BLaER1 treated with 17β-estradiol and CSF1 and Interleukin-3, amounts not matched to agents 10 nM and 100 nM (cell line): ENCODE measurements around the gene TP53TG3C.
"Not testable (repeated sequence)": the region's sequence is repeated elsewhere in the genome, so short reads cannot be mapped to it uniquely, and the experiment has no call there.

Experiments used
- H3K27ac ChIP-seq, 11 experiments: shearing (Covaris generic); formaldehyde crosslinking; 2 replicates each; pipeline ENCODE4 v1.8.1; 2022
- H3K27me3 ChIP-seq, 11 experiments: shearing (Covaris generic); formaldehyde crosslinking; 2 replicates each; pipeline ENCODE4 v1.8.1; 2022
- H3K36me3 ChIP-seq, 11 experiments: shearing (Covaris generic); formaldehyde crosslinking; 2 replicates each; pipeline ENCODE4 v1.8.1; 2022
- H3K4me1 ChIP-seq, 10 experiments: shearing (Covaris generic); formaldehyde crosslinking; 2 replicates each; pipeline ENCODE4 v1.8.1; 2022
- H3K4me2 ChIP-seq, 11 experiments: shearing (Covaris generic); formaldehyde crosslinking; 2 replicates each; pipeline ENCODE4 v1.8.1; 2022
- H3K4me3 ChIP-seq, 10 experiments: shearing (Covaris generic); formaldehyde crosslinking; 2 replicates each; pipeline ENCODE4 v1.8.1; 2022
- H3K9ac ChIP-seq, 11 experiments: shearing (Covaris generic); formaldehyde crosslinking; 2 replicates each; pipeline ENCODE4 v1.8.1; 2022
- H3K9me3 ChIP-seq, 11 experiments: shearing (Covaris generic); formaldehyde crosslinking; replicated peaks in 1 of 11; 2 replicates each; pipeline ENCODE4 v1.8.1; 2022
- H4K20me1 ChIP-seq, 11 experiments: shearing (Covaris generic); formaldehyde crosslinking; 2 replicates each; pipeline ENCODE4 v1.8.1; 2022

TP53TG3C gene

GRCh38 chr16:33193926-33194325, at the start of gene TP53TG3C:
Gene TP53TG3C, plus strand, starts transcription at chr16:33194226. Its CDS starts 68 bp downstream, at chr16:33194294.
- not testable (repeated sequence) for H4K20me1 ChIP-seq, H3K4me3 ChIP-seq, H3K4me2 ChIP-seq, H3K9ac ChIP-seq, H3K9me3 ChIP-seq, H3K4me1 ChIP-seq, H3K36me3 ChIP-seq, H3K27me3 ChIP-seq, H3K27ac ChIP-seq
